ENCODE results near the gene CCDC89. TPM values are rescaled to one million over a fixed set of nuclear protein-coding genes. Genes with fewer than 3 reads are reported as not detected.

Gene CCDC89
- total and polyA plus RNA-seq, 2 of the 13 experiments (the other 11 are each of a cell fraction or from before 2014, with no cell fraction given), result 0.13 to 0.38 TPM

DNA sequence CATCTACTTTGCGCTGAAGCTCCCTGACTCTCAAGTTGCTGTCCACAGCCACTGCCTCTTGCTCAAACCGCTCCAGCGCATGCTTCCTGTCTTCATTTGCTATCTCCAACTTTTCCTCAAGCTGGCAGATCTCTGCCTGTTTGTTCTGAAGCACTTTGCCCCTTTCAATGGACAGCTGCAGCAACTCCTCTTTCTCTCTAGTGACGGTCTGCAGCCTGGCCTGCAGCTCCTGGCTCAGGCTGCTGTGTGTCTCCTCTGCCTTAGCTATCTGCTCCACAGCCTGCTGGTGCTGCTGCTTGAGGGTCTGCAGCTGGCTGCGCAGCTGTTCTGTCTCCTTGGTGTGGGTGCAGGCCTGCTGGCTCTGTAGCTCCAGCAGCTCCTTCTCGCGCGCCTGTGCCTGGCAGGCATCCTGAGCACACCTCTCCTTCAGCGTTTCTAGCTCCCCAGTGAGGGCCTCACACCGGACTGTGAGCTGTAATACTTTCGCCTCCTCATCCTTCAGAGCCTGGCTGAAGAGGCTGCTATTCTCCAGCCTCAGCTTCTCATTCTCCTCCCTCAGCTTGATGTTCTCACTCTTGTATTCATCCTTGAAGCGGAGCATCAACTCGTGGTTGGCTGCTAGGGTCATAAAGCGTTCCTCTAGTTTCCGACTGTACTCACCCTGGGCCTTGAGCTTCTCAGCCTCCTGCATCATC is 723 bp downstream of the CCDC89 start (continued):
- TF ChIP-seq DZIP1 (CRISPR knock-in tag; IDR thresholded peaks at IDR 0.05) (no peak), NKX3-1 (CRISPR knock-in tag; IDR thresholded peaks at IDR 0.05) (no peak), TRAFD1 (CRISPR knock-in tag; IDR thresholded peaks at IDR 0.05; ENCODE audit: borderline replicate concordance) (0 out of 2 replicates have a peak, but pooled peaks have one; percentile 7), ZNF891 (CRISPR knock-in tag; IDR thresholded peaks at IDR 0.05) (no peak), PITX1 (CRISPR knock-in tag; IDR thresholded peaks at IDR 0.05) (no peak), ZNF709 (CRISPR knock-in tag; IDR thresholded peaks at IDR 0.05) (0 out of 2 replicates have a peak, but pooled peaks have one; percentile 42), NFIB (CRISPR knock-in tag; IDR thresholded peaks at IDR 0.05; ENCODE audit: borderline replicate concordance) (no peak), HCFC1 (IDR thresholded peaks at IDR 0.05; ENCODE audit: low read depth, low read length) (no peak), SMAD9 (CRISPR knock-in tag; IDR thresholded peaks at IDR 0.05) (no peak), ZNF292 (CRISPR knock-in tag; IDR thresholded peaks at IDR 0.05; ENCODE audit: borderline replicate concordance, low read depth) (peak; percentile 90), ZNF501 (CRISPR knock-in tag; IDR thresholded peaks at IDR 0.05) (peak; percentile 41; the same call in 1 of the 2 replicates), RORA (CRISPR knock-in tag; IDR thresholded peaks at IDR 0.05) (no peak), NRL (CRISPR knock-in tag; IDR thresholded peaks at IDR 0.05; ENCODE audit: borderline replicate concordance) (0 out of 2 replicates have a peak, but pooled peaks have one; percentile 31), ETS1 (CRISPR knock-in tag; IDR thresholded peaks at IDR 0.05) (no peak), ZBTB37 (CRISPR knock-in tag; IDR thresholded peaks at IDR 0.05) (no peak)
- TF ChIP-seq, protein P1, sequence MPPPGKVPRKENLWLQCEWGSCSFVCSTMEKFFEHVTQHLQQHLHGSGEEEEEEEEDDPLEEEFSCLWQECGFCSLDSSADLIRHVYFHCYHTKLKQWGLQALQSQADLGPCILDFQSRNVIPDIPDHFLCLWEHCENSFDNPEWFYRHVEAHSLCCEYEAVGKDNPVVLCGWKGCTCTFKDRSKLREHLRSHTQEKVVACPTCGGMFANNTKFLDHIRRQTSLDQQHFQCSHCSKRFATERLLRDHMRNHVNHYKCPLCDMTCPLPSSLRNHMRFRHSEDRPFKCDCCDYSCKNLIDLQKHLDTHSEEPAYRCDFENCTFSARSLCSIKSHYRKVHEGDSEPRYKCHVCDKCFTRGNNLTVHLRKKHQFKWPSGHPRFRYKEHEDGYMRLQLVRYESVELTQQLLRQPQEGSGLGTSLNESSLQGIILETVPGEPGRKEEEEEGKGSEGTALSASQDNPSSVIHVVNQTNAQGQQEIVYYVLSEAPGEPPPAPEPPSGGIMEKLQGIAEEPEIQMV (CRISPR knock-in tag; IDR thresholded peaks at IDR 0.05; ENCODE audit: low read depth), result no peak
- TF ChIP-seq, protein P2, sequence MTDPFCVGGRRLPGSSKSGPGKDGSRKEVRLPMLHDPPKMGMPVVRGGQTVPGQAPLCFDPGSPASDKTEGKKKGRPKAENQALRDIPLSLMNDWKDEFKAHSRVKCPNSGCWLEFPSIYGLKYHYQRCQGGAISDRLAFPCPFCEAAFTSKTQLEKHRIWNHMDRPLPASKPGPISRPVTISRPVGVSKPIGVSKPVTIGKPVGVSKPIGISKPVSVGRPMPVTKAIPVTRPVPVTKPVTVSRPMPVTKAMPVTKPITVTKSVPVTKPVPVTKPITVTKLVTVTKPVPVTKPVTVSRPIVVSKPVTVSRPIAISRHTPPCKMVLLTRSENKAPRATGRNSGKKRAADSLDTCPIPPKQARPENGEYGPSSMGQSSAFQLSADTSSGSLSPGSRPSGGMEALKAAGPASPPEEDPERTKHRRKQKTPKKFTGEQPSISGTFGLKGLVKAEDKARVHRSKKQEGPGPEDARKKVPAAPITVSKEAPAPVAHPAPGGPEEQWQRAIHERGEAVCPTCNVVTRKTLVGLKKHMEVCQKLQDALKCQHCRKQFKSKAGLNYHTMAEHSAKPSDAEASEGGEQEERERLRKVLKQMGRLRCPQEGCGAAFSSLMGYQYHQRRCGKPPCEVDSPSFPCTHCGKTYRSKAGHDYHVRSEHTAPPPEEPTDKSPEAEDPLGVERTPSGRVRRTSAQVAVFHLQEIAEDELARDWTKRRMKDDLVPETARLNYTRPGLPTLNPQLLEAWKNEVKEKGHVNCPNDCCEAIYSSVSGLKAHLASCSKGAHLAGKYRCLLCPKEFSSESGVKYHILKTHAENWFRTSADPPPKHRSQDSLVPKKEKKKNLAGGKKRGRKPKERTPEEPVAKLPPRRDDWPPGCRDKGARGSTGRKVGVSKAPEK (CRISPR knock-in tag; IDR thresholded peaks at IDR 0.05; ENCODE audit: borderline replicate concordance), result no peak

Data from HepG2 (cell line).